Fibroblast of villous mesenchyme (primary cell): ENCODE data around the gene ARHGAP45. TPM values are rescaled to one million over a fixed set of nuclear protein-coding genes. Genes with fewer than 3 reads are reported as not detected.

Source experiments
- DNase-seq: peaks from one replicate; pipeline ENCODE4 v3.0.0-alpha.2; 2010; ENCODE audit warnings: low read depth
- H3K4me3 ChIP-seq: 2 replicates; pipeline ENCODE4 v1.5.1; 2011; ENCODE audit warnings: low read depth, mild to moderate bottlenecking, low read length
- total RNA-seq: library from RNA; depleted of rRNA; stranded (reverse); fragments of >200 nt; gene quantifications from 2 replicates; pipeline ENCODE4 v1.2.3, GENCODE V29; 2012
- TF ChIP-seq, protein P1 (sequence below): IDR thresholded peaks from 2 replicates; pipeline ENCODE4 v1.5.1; 2012; ENCODE audit warnings: low read depth, mild to moderate bottlenecking, low read length; ENCODE audit not compliant: insufficient read depth

The ARHGAP45 gene
- total RNA-seq, 1 donor: 0.43 TPM

DNA sequence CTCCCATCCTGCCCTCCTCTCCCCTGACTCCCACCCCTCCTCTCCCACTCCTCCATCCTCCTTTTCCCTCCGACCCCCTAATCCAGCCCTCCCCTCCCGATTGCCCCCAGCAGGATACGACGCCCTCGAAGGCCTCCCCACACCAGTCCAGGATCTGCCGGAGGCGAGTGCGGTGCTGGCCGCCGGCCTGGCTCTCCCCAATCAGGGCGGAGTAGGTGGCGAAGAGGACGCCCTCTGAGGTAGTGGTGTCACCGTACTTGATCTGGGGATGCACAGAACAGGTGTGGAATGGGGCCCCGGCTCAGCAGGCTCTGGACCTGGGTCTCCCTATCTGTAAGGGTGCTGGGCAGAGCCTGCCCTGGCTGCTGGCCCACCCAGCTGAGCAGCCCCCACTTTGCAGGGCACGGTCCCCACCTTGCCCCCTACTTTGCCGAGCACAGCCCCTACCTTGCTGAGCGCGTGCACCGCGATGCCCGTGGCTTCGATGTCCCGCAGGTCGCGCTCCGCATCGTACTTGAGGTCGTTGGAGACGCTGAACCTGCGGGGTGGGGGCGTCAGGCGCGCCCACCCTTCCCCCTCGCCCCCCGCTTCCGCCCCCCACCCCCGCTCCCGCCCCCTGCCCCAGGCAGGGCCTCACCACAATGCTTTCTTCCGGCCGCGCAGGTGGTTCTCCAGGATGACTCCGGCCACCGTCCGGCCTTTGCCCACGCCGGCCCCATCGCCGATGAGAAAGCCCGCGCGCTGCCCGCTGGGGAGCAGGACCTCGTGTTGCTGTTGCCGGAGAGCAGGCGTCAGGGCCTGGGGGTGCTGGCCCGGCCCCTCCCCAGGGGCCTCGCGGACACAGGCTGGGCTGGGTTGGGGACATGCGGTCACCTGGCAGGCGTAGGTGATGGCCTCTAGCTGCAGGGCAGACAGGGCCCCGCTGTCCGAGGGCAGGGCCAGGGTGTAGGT lies 55.3 kb downstream of the ARHGAP45 start:
- no peak for DNase-seq
- no peak overlapping the region for H3K4me3 ChIP-seq
- TF ChIP-seq, protein P1, sequence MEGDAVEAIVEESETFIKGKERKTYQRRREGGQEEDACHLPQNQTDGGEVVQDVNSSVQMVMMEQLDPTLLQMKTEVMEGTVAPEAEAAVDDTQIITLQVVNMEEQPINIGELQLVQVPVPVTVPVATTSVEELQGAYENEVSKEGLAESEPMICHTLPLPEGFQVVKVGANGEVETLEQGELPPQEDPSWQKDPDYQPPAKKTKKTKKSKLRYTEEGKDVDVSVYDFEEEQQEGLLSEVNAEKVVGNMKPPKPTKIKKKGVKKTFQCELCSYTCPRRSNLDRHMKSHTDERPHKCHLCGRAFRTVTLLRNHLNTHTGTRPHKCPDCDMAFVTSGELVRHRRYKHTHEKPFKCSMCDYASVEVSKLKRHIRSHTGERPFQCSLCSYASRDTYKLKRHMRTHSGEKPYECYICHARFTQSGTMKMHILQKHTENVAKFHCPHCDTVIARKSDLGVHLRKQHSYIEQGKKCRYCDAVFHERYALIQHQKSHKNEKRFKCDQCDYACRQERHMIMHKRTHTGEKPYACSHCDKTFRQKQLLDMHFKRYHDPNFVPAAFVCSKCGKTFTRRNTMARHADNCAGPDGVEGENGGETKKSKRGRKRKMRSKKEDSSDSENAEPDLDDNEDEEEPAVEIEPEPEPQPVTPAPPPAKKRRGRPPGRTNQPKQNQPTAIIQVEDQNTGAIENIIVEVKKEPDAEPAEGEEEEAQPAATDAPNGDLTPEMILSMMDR: no peak

DNA sequence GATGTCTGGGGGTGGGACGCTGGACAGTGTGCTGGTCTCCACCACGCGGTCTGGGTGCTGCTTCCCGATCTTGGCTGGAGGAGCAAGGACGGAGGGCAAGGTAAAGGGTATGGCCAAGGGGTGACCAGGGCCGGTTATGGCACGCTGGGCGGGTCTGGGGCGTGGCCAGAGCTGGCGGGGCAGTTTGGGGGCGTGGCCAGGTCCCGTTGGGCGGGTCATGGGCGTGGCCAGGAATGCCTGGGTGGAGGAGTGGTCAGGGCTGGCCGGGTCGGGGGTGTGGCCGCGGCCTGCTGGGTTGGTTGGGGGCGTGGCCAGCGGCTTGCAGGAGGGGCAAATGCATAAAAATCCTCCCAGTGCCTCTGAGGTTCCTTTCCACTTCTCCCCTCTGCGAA lies 56.0 kb downstream of the ARHGAP45 start:
- TF ChIP-seq, protein P1: no peak
- peak; percentile 83 for DNase-seq
- no peak overlapping the region for H3K4me3 ChIP-seq

DNA sequence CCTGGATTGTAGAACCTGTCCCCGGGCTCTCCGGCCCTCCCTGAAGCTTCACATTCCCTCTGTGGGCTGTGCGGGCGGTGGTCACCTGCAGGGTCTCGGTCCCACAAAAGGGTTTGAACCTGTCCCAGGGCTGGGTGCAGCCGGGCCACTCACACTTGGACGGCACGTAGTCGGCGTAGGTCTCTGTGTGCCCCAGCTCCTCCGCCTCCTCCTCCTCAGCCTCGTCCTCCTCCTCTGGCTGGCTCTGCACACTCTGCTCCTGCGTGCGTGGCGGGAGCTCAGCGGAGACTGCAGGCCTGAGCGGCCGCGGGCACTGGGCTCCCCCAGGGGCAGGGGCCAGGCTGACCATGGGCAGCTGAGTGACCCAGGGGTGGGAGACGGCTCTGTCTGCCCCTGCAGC lies 56.4 kb downstream of the ARHGAP45 start:
- H3K4me3 ChIP-seq: no peak overlapping the region
- no peak for DNase-seq
- TF ChIP-seq, protein P1: no peak

DNA sequence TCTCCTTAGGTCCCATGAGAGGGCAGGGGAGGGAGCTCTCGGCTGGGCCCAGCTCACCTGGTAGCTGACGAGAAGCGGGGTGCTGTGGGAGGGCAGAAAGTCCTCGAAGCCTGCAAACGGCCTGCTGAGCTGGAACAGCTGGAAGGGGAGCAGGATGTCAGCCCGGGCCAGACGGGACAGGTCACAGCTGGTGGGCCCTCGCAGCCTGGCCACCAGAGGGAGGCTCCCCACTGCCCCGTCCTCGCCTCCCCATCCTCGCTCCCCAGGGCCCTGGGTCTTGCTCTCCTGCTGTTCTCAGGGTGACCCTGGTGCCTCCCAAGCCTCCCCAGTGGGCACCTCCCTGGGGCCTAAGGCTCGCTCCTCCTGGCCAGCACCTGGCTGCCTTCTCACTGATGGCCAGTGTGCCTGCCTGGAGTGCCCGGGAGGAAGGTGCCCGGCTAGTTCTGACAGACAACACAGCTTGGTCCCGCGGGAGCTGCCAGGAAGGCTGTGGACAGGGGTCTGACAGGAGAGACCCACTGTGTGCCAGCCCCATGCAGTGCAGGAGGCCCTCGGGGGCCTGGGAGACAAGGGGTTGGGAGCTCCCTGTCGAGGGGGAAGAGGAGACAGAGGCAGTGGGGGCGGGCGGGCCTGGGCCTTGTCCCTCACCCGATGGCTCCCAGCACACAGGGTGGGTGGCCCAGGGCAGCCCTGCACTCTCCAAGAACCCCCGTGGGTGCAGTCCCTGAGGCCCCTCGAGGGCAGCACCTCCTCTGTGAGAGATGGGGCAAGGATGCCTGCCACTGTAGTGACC lies 57.1 kb downstream of the ARHGAP45 start:
- TF ChIP-seq, protein P1: no peak
- DNase-seq: no peak
- H3K4me3 ChIP-seq: no peak overlapping the region

DNA sequence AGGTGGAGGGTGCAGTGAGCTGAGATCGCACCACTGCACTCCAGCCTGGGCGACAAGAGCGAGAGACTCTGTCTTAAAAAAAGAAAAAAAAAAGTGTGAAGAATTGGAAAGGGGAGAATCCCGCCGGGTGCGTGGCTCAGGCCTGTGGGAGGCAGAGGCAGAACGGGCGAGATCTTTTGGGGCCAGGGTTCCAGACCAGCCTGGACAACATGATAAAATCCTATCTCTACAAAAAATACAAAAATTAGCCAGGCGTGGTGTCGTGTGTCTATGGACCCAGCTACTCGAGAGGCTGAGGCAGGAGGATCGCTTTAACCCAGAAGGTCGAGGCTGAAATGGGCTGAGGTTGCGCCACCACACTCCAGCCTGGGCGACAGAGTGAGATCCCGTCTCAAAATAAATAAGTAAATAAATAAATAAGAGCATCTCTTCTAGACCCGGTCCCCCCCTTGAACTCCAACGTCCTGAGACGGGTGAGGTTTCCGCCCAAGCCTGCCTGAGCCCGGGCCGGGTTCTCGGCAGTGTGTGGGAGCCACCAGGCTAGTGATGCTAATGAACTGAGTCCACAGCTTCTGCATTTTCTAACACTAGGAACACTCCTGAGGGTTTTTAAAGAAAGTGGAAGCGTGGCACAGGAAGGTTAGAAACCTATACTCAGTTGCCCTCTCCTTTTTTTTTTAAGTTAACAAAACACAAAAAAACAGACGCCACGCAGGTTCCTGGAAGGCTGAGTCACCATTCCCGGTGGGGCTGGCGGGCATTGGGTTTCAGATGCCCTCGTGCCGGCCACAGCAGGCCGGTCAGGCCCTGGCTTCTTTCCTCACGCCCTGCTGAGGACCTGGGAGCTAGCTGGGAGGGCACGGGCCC lies 58.9 kb downstream of the ARHGAP45 start:
- TF ChIP-seq, protein P1: no peak
- no peak for DNase-seq

DNA sequence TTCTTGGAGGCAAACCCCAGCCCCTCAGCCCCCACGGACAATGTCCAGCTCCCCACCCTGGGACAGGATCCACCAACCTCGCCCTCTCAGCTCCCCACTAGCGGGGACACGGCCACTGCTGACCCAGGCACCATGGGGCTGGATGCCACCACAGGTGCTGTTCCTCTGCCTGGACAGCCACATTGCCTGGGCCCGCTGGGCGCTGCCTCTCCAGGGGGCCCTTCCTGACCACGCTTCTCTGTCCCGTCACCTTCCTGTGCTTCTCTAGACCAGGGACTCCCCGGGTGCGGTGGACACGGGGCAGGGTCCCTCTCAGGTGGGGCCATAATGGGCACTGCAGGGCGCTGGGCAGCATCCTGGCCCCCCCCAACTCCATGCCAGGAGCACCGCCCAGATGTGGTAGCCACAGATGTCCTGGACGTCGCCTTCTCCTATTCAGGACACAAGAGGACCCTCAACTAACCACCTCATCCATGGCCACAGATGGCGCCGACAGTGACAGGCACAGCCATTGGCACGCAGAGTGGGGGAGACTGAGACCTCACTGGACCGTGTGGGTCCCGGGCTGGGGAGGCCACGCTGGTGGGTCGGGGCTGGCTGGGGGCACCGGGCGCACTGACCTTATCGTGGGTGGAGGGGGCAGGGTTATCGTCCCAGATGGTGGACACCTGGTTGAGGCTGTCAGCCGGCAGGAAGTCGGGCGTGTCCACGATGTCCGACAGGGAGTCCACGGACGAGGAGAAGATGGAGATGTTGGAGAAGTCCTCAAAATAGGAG lies 60.2 kb downstream of the ARHGAP45 start:
- TF ChIP-seq, protein P1: no peak
- no peak overlapping the region for H3K4me3 ChIP-seq
- DNase-seq: no peak

More for the DNA sequence above, 58.9 kb downstream of the ARHGAP45 start:
- H3K4me3 ChIP-seq: no peak overlapping the region
